K562 (cell line): ENCODE data around the gene GPN1. TPM values are rescaled to one million over a fixed set of nuclear protein-coding genes. Genes with fewer than 3 reads are reported as not detected.
A peak's percentile ranks its signal among the peaks of the same experiment; 100 is the strongest.

ENCODE experiments used
- ERF ChIP-seq: fragments of 450-650 bp; formaldehyde crosslinking; IDR thresholded peaks from 2 replicates; pipeline ENCODE4 v1.4.0; 2020; ENCODE audit warnings: mild to moderate bottlenecking, mixed read lengths
- GATA2 ChIP-seq: sonication (generic); formaldehyde crosslinking; IDR thresholded peaks from 2 replicates; pipeline ENCODE4 v1.4.0; 2020; ENCODE audit warnings: mild to moderate bottlenecking, missing genetic modification reagents
- GTF2E2 ChIP-seq: fragments of 200-800 bp; sonication (Bioruptor generic); IDR thresholded peaks from 2 replicates; pipeline ENCODE4 v1.6.1; 2016; ENCODE audit warnings: missing genetic modification characterization, missing compliant biosample characterization
- HDAC8 ChIP-seq: fragments of 450-650 bp; IDR thresholded peaks from 2 replicates; pipeline ENCODE4 v1.6.1; 2016; ENCODE audit warnings: mild to moderate bottlenecking, missing genetic modification characterization, moderate library complexity, missing compliant biosample characterization
- MAFG ChIP-seq: fragments of 450-650 bp; conservative IDR thresholded peaks from 2 replicates; pipeline ENCODE4 v1.6.1; 2016; ENCODE audit warnings: missing genetic modification characterization, missing compliant biosample characterization
- NBN ChIP-seq: fragments of 450-650 bp; IDR thresholded peaks from 2 replicates; pipeline ENCODE4 v1.6.1; 2016; ENCODE audit warnings: low read depth, mild to moderate bottlenecking
- NCOA1 ChIP-seq: fragments of 450-650 bp; IDR thresholded peaks from 2 replicates; pipeline ENCODE4 v1.6.1; 2016; ENCODE audit warnings: low read depth
- NRF1 ChIP-seq, 2 experiments: fragments of 450-650 bp; IDR thresholded peaks in 1 of 2; conservative IDR thresholded peaks in 1 of 2; 2 replicates each; pipeline ENCODE4 v1.6.1; 2014; ENCODE audit warnings: mild to moderate bottlenecking in 2 of 2
- PHB ChIP-seq: fragments of 250-450 bp; sonication (Bioruptor Pico); IDR thresholded peaks from 2 replicates; pipeline ENCODE4 v1.5.0; 2021
- POLR2A ChIP-seq: fragments of 450-650 bp; conservative IDR thresholded peaks from 2 replicates; pipeline ENCODE4 v1.6.1; 2016
- ZNF75A ChIP-seq: fragments of 450-650 bp; formaldehyde crosslinking; IDR thresholded peaks from 2 replicates; pipeline ENCODE4 v1.4.0; 2020; ENCODE audit warnings: mild to moderate bottlenecking
- polyA plus RNA-seq, 8 experiments: library from polyadenylated mRNA; depleted of rRNA in 4 of 8; stranded (reverse) in 5 of 8; unstranded in 3 of 8; fragments of >200 nt; fragmentation: Nextera tagmentation in 2 of 8; fragmentation: Illumina TruSeq in 1 of 8; extraction: Ambion mirVana in 2 of 8; extraction: Trizol in 1 of 8; gene quantifications; 2 replicates each; pipeline versions ENCODE4 v1.2.1 to v1.2.3, GENCODE V29; 2011 to 2014; ENCODE audit warnings: inconsistent platforms in 1 of 8, missing spikeins in 1 of 8
- total RNA-seq, 7 experiments: library from RNA; depleted of rRNA in 6 of 7; stranded (reverse); fragments of >200 nt in 6 of 7; fragmentation: Illumina TruSeq in 2 of 7; extraction: Trizol in 2 of 7; gene quantifications; 2 replicates each; pipeline versions ENCODE4 v1.2.1 to v1.2.3, GENCODE V29; 2011 to 2021; ENCODE audit warnings: low replicate concordance in 1 of 7
- TF ChIP-seq, protein P1 (sequence below): fragments of 250-450 bp; sonication (Bioruptor Pico); IDR thresholded peaks from 2 replicates; pipeline ENCODE4 v1.4.0; 2020; ENCODE audit warnings: mild to moderate bottlenecking, moderate library complexity
- TF ChIP-seq, protein P2 (sequence below), 2 experiments: fragments of 450-650 bp in 1 of 2; sonication (generic) in 1 of 2; formaldehyde crosslinking; conservative IDR thresholded peaks; 2 replicates each; pipeline versions ENCODE4 v1.4.0 to v1.8.1; 2020 to 2022; ENCODE audit warnings: mild to moderate bottlenecking in 1 of 2, missing genetic modification reagents in 1 of 2
- TF ChIP-seq, protein P3 (sequence below): fragments of 250-450 bp; sonication (Bioruptor Pico); IDR thresholded peaks from 2 replicates; pipeline ENCODE4 v1.9.0; 2021; ENCODE audit warnings: mild to moderate bottlenecking, inconsistent platforms
- TF ChIP-seq, protein P4 (sequence below): fragments of 250-450 bp; sonication (Bioruptor Pico); IDR thresholded peaks from 2 replicates; pipeline ENCODE4 v1.5.0; 2021
- TF ChIP-seq, protein P5 (sequence below): fragments of 450-650 bp; formaldehyde crosslinking; IDR thresholded peaks from 2 replicates; pipeline ENCODE4 v1.4.0; 2020; ENCODE audit warnings: mild to moderate bottlenecking, moderate library complexity
- TF ChIP-seq, protein P6 (sequence below): sonication (generic); formaldehyde crosslinking; IDR thresholded peaks from 2 replicates; pipeline ENCODE4 v1.8.0; 2022; ENCODE audit warnings: mild to moderate bottlenecking, missing genetic modification reagents

GPN1 gene
- total and polyA plus RNA-seq, 9 of the 15 experiments (the other 6 are each of a cell fraction or from before 2014, with no cell fraction given): 23.4 to 171 (median 48.2) TPM

DNA sequence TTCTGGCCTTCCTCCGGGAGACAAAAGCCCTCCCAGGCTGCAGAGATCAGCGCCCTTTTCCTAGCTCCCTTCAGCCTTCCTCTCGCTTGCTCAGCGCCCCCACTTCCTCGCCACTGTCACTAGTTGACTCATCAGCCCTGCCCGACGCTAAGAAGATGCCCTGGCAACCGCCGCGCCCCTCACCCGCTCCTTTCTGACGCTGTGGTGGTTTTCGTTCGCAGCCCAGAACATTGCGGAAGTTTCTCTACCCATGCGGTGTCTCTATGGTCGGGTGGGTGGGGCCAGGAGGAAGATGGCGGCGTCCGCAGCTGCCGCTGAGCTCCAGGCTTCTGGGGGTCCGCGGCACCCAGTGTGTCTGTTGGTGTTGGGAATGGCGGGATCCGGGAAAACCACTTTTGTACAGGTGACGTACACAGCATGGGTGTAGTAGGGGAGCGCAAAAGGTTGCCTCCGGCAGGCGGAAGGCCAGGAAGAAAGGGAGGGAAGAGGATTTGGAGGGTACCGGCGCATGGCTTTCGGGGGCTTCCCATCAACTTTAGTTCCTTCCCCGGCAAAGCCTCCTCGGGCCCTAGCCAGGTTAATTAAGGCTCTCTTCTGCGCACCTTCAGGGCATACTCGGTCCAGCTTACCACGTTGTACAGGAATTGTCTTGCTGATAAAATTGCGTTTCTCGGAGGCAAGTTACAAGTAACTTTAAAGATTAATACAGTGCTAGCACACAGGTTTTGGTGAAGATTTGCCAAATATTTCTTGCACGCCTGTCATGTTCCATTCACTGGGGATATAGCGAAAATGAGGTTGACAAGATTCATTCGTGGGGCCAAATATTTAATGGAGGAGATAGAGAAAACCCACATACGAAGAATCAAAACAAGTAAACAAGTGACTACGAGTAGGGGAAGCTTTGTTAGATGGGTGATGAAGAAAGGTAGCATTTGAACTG is at the start of gene GPN1, which contains the start of gene CCDC121 (continued):
- TF ChIP-seq, protein P1, sequence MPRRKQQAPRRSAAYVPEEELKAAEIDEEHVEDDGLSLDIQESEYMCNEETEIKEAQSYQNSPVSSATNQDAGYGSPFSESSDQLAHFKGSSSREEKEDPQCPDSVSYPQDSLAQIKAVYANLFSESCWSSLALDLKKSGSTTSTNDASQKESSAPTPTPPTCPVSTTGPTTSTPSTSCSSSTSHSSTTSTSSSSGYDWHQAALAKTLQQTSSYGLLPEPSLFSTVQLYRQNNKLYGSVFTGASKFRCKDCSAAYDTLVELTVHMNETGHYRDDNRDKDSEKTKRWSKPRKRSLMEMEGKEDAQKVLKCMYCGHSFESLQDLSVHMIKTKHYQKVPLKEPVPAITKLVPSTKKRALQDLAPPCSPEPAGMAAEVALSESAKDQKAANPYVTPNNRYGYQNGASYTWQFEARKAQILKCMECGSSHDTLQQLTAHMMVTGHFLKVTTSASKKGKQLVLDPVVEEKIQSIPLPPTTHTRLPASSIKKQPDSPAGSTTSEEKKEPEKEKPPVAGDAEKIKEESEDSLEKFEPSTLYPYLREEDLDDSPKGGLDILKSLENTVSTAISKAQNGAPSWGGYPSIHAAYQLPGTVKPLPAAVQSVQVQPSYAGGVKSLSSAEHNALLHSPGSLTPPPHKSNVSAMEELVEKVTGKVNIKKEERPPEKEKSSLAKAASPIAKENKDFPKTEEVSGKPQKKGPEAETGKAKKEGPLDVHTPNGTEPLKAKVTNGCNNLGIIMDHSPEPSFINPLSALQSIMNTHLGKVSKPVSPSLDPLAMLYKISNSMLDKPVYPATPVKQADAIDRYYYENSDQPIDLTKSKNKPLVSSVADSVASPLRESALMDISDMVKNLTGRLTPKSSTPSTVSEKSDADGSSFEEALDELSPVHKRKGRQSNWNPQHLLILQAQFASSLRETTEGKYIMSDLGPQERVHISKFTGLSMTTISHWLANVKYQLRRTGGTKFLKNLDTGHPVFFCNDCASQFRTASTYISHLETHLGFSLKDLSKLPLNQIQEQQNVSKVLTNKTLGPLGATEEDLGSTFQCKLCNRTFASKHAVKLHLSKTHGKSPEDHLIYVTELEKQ (CRISPR knock-in tag): no peak
- TF ChIP-seq NRF1 (conservative IDR thresholded peaks at IDR 0.05 in 1 of 2, IDR thresholded peaks at IDR 0.05 in 1 of 2) (peak in 1 of 2 experiments; percentile 34; a peak in 3 of 4 replicates), PHB (no peak), POLR2A (peak; percentile 96), MAFG (tag) (no peak), ZNF75A (CRISPR knock-in tag) (no peak), GATA2 (CRISPR knock-in tag) (no peak), ERF (CRISPR knock-in tag) (peak; percentile 49; the same call in 1 of the 2 replicates), GTF2E2 (tag) (peak; percentile 93), NBN (no peak; the same call in 1 of the 2 replicates), HDAC8 (tag) (no peak), NCOA1 (peak; percentile 31; the same call in 1 of the 2 replicates)
- TF ChIP-seq, protein P2, sequence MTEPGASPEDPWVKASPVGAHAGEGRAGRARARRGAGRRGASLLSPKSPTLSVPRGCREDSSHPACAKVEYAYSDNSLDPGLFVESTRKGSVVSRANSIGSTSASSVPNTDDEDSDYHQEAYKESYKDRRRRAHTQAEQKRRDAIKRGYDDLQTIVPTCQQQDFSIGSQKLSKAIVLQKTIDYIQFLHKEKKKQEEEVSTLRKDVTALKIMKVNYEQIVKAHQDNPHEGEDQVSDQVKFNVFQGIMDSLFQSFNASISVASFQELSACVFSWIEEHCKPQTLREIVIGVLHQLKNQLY (CRISPR knock-in tag; conservative IDR thresholded peaks at IDR 0.05): no peak
- TF ChIP-seq, protein P3, sequence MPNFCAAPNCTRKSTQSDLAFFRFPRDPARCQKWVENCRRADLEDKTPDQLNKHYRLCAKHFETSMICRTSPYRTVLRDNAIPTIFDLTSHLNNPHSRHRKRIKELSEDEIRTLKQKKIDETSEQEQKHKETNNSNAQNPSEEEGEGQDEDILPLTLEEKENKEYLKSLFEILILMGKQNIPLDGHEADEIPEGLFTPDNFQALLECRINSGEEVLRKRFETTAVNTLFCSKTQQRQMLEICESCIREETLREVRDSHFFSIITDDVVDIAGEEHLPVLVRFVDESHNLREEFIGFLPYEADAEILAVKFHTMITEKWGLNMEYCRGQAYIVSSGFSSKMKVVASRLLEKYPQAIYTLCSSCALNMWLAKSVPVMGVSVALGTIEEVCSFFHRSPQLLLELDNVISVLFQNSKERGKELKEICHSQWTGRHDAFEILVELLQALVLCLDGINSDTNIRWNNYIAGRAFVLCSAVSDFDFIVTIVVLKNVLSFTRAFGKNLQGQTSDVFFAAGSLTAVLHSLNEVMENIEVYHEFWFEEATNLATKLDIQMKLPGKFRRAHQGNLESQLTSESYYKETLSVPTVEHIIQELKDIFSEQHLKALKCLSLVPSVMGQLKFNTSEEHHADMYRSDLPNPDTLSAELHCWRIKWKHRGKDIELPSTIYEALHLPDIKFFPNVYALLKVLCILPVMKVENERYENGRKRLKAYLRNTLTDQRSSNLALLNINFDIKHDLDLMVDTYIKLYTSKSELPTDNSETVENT (CRISPR knock-in tag): no peak
- TF ChIP-seq, protein P4, sequence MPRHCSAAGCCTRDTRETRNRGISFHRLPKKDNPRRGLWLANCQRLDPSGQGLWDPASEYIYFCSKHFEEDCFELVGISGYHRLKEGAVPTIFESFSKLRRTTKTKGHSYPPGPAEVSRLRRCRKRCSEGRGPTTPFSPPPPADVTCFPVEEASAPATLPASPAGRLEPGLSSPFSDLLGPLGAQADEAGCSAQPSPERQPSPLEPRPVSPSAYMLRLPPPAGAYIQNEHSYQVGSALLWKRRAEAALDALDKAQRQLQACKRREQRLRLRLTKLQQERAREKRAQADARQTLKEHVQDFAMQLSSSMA: no peak
- TF ChIP-seq, protein P5, sequence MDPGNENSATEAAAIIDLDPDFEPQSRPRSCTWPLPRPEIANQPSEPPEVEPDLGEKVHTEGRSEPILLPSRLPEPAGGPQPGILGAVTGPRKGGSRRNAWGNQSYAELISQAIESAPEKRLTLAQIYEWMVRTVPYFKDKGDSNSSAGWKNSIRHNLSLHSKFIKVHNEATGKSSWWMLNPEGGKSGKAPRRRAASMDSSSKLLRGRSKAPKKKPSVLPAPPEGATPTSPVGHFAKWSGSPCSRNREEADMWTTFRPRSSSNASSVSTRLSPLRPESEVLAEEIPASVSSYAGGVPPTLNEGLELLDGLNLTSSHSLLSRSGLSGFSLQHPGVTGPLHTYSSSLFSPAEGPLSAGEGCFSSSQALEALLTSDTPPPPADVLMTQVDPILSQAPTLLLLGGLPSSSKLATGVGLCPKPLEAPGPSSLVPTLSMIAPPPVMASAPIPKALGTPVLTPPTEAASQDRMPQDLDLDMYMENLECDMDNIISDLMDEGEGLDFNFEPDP (CRISPR knock-in tag): no peak
- TF ChIP-seq, protein P6, sequence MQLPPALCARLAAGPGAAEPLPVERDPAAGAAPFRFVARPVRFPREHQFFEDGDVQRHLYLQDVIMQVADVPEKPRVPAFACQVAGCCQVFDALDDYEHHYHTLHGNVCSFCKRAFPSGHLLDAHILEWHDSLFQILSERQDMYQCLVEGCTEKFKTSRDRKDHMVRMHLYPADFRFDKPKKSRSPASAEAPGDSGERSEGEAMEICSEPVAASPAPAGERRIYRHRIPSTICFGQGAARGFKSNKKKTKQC (CRISPR knock-in tag): no peak; the same call in none of the 2 replicates
